GM12873 (cell line): Measurements from ENCODE around the gene PELO.
A peak's percentile ranks its signal among the peaks of the same experiment; 100 is the strongest.

ENCODE experiments used
- TF ChIP-seq, protein P1 (sequence below): IDR thresholded peaks from 2 replicates; pipeline ENCODE4 v1.5.1; 2012; ENCODE audit warnings: low read depth, mild to moderate bottlenecking, moderate library complexity, low read length, control low read depth; ENCODE audit not compliant: insufficient read depth; ENCODE audit errors: missing control alignments

PELO gene

DNA sequence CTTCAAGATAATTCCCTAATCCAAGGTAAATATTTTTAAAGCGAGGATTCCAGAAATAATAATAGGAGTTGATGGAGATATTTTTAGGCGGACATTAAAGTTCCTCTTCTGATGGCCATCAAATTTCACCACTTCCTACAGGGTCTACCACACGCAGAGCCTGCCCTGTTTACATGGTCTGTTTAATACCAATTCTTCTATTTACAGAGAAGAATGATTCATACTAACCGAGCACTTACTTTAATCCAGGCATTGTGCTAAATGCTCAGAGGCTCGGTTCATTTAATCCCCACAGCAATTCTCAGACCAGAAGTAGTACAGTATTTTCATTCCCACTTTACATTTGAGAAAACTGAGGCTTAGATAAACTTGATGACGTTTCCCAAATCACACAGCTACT lies 3.0 kb upstream of the PELO start:
- TF ChIP-seq, protein P1, sequence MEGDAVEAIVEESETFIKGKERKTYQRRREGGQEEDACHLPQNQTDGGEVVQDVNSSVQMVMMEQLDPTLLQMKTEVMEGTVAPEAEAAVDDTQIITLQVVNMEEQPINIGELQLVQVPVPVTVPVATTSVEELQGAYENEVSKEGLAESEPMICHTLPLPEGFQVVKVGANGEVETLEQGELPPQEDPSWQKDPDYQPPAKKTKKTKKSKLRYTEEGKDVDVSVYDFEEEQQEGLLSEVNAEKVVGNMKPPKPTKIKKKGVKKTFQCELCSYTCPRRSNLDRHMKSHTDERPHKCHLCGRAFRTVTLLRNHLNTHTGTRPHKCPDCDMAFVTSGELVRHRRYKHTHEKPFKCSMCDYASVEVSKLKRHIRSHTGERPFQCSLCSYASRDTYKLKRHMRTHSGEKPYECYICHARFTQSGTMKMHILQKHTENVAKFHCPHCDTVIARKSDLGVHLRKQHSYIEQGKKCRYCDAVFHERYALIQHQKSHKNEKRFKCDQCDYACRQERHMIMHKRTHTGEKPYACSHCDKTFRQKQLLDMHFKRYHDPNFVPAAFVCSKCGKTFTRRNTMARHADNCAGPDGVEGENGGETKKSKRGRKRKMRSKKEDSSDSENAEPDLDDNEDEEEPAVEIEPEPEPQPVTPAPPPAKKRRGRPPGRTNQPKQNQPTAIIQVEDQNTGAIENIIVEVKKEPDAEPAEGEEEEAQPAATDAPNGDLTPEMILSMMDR: no peak

DNA sequence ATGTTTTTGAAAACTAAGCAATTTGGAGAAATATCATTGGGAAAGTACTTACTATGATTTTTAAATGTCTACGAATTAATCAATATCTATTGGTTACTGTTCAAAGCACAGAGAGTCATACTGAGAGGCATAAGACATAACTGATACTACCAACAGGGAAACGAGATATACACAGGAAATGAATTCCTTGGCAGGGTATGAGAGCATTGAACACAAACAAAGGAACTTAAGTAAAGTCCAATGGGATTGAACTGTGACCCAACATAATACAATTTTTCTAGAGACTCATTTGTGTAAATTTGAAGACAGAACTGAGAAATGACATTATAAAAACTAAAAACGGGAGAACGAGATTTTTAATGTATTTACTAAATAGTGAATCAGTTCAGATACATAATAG lies 1.3 kb upstream of the PELO start:
- TF ChIP-seq, protein P1: no peak

DNA sequence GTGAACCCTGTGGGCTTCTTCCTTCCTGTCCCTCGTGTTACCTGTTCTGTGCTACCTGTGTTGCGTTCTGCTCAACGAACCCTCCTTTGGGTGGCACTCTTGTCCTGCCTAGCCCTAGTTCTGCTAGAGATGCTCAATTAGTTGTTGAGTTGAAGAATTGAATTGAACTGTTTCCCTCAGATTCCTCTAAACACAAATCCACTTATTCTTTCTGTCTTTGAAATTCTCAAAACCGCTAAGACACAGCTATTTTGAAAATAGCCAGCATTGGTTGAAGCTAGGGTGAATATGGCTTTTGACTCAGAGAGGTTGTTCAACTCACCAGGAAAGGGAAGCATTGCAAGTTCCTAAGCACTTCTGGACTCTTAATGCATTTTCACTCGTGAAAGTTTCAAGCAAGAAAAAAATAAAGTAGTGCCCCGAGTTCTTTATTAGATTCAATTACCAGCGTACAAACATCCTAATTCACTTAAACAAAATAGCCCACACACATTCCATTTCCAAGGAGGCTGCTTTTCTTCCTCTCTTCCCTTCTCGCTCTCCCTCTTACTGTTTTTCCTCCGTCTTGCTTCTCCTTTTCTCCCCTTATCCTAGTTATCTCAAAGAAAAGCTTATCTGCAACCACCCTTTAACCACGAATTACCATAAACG lies 642 bp upstream of the PELO start:
- TF ChIP-seq, protein P1: peak; percentile 51

DNA sequence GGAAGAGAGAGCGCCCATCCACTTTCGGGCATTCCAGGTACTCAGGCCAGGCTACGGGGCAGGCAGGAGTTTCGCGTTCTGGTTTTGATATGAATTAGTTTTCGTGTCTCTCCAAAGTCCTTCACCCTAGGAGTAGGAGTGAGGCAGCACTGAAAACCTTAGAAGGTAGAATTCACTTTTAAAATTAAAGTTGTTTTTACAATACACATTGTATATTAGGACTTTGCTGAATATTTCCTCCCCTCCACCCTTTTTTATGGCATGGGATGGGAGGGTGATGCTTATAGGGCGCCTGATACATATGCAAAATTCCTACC lies 747 bp downstream of the PELO start:
- TF ChIP-seq, protein P1: no peak

DNA sequence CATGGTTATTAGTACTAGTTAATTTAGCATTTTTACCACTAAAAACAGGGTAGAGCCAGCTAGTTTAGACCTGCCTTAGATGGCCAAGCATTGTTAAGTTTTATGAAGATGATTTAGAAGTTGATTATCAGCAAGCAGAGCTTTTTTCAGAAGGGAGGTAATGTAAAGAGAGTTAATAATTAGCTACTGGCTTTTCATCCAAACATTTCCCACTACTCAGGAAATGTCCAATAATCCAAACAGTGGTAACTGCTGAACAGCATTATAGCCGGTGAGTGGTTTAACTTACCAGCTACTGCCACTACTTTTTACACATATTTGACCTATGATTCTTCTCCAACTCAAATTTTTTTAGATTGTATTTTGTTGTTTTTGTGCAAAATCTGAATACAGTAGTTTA lies 1.7 kb downstream of the PELO start:
- TF ChIP-seq, protein P1: no peak

DNA sequence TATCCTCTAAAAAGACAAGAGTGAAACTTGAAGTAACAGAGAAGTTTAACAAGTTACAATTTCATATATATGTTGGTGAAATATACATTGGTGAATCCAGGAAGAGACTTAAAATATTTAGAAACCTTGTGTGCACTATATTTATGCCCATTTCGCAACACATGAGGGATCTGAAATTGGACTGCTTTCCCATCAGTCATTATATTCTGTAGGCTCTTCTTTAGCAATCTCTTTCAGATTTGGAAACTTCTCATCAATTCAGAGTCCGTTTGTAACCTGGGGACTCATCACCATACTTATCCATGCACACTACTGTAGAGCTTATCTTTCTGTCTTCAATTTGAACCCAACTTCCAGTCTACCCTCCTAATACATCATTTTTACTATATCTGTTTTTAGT lies 2.1 kb downstream of the PELO start:
- TF ChIP-seq, protein P1: no peak

DNA sequence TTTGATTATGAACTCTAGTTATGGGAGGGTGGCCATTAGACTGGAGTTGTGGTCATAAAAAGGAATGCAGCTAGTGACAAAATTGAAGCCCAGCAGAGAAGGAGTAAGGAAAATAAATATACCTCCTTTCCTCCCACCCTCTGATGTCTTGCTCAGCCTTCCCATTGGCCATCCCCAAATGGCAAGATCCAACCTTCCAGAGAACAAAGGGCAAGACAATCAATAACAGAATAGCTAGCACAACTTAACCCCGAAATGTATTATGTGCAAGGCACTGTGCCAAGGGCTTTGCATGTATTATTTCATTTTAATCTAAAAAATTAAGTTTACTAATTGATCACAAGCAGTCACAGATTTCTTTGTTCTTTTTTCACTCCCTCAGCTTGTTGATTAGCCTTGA lies 3.6 kb downstream of the PELO start:
- TF ChIP-seq, protein P1: no peak
